Pancreas (tissue), 10 donors: ENCODE data around the gene SNCAIP. TPM values are rescaled to one million over a fixed set of nuclear protein-coding genes. Genes with fewer than 3 reads are reported as not detected.

Experiments
- ATAC-seq, 4 donors: fragments of 200-7000 bp; cut with Tn5 transposase; one replicate each; pipeline versions ENCODE4 v1.8.0 to v1.9.1; 2020; ENCODE audit warnings: mild to moderate bottlenecking in 4 of 4, moderate library complexity in 4 of 4
- DNase-seq, 6 donors: peaks; one replicate each; pipeline ENCODE4 v3.0.0-alpha.2; 2020
- FAIRE-seq: peaks from 2 replicates; lab custom pipeline; 2012; peaks lifted over from hg19 to GRCh38; lab: Jason Lieb, UNC
- H3K27ac ChIP-seq, 4 donors: fragments of 200-600 bp; sonication (generic); 1 replicate in 3 of 4; 2 replicates in 1 of 4; pipeline versions ENCODE4 v1.5.0 to v1.8.0; 2020
- H3K27me3 ChIP-seq, 4 donors: fragments of 200-600 bp; one replicate each; pipeline ENCODE4 v1.8.0; 2021
- H3K36me3 ChIP-seq, 3 donors: fragments of 200-600 bp; sonication (generic) in 1 of 3; one replicate each; pipeline versions ENCODE4 v1.5.0 to v1.8.0; 2020 to 2021
- H3K4me1 ChIP-seq, 3 donors: fragments of 200-600 bp; one replicate each; pipeline ENCODE4 v1.8.0; 2021
- H3K4me3 ChIP-seq, 4 donors: fragments of 200-600 bp; sonication (generic) in 2 of 4; one replicate each; pipeline versions ENCODE4 v1.5.0 to v1.8.0; 2020 to 2021
- H3K9me3 ChIP-seq, 4 donors: fragments of 200-600 bp; one replicate each; pipeline ENCODE4 v1.8.0; 2021
- CTCF ChIP-seq, 4 donors: fragments of 200-600 bp; sonication (generic) in 3 of 4; IDR thresholded peaks; one replicate each; pipeline versions ENCODE4 v1.5.0 to v1.8.0; 2021; ENCODE audit warnings: antibody characterized with exemption in 4 of 4
- WGBS, 2 donors: extraction: QIAGEN DNeasy Blood & Tissue Kit; methylation state at CpG; one replicate each; pipeline ENCODE4 v1.1.7; 2013; 5-methylcytosine and 5-hydroxymethylcytosine counted together
- intact Hi-C, 3 donors: fragments of 100-400 bp; cut with DNase I; formaldehyde crosslinking; loops; one replicate each; pipeline versions ENCODE4 v1.11.1 to v1.14.2; 2022
- polyA plus RNA-seq, 2 donors: library from polyadenylated mRNA; stranded (reverse); fragments of 200-250 nt; gene quantifications; one replicate each; pipeline ENCODE4 v1.2.3, GENCODE V29; 2013
- total RNA-seq, 6 donors: library from RNA; stranded (reverse); fragmentation: NEBNext Ultra II Directional in 4 of 6; extraction: Animal tissue kit (Norgen Biotek cat#: 25700) in 4 of 6; gene quantifications; one replicate each; pipeline versions ENCODE4 v1.2.1 to v1.2.4, GENCODE V29; 2021 to 2023
- donor health status: healthy with polysubstance abuse.
- donor health status: DM: no; HTN: no; CAD: no; lungs with moderate emphysema.
- donor health status: DM: no; HTN: no; CAD: no.
- donor health status: control.
- donor health status: control.
- donor health status: Bipolar disorder and iron deficiency.
- donor health status: DM: yes; HTN: yes; CAD: no.
- donor health status: DM: no; HTN: no; CAD: no.
- donor health status: DM: no; HTN: no; CAD: no.
- donor health status: DM: yes; HTN: yes; CAD: no.

SNCAIP gene
- total and polyA plus RNA-seq, 8 donors, result 0.03 to 1.1 (median 0.28) TPM; not detected in 1

- no peaks in the 10 kb centered on the region for H3K4me1 ChIP-seq
- H3K9me3 ChIP-seq, result no peaks in the 10 kb centered on the region
- H3K27ac ChIP-seq, result no peak overlapping the region
- no peak for TF ChIP-seq CTCF (IDR thresholded peaks at IDR 0.05)
- WGBS, 2 donors, result 55 to 60% methylated on average over 3 of the region's 3 CpGs
- intact Hi-C loops, result loop anchor here in 2 of 3 donors (5.0 to 10.0 kb wide), 2 partner anchors 225 to 227 kb away; no protein-coding TSS in a partner anchor
- ATAC-seq (no peak), DNase-seq (no peak), FAIRE-seq (no peak)
- H3K36me3 ChIP-seq, result no peaks in the 10 kb centered on the region
- H3K4me3 ChIP-seq, result no peak overlapping the region
- peaks cover 0 to 4% (median 0%) of the 10 kb centered on the region in 4 donors for H3K27me3 ChIP-seq
Observed at GRCh38 chr5:122419142-122419894, 107.3 kb downstream of the SNCAIP start.

- DNase-seq, result no peak
- H3K36me3 ChIP-seq, result no peaks in the 10 kb centered on the region
- no peak overlapping the region for H3K4me3 ChIP-seq
- 41 to 46% methylated on average over 6 of the region's 6 CpGs for WGBS, 2 donors
- H3K9me3 ChIP-seq, result no peaks in the 10 kb centered on the region
- H3K27ac ChIP-seq, result no peak overlapping the region
- H3K27me3 ChIP-seq, result peaks cover 0 to 4% (median 0%) of the 10 kb centered on the region in 4 donors
- no peak for TF ChIP-seq CTCF (IDR thresholded peaks at IDR 0.05)
- no peak for ATAC-seq
- FAIRE-seq, result no peak
- no peaks in the 10 kb centered on the region for H3K4me1 ChIP-seq
- intact Hi-C loops, result no loop called here
Observed at GRCh38 chr5:122420091-122420490, 108.1 kb downstream of the SNCAIP start.

- 74 to 89% methylated on average over 3 of the region's 3 CpGs for WGBS, 2 donors
- FAIRE-seq, result no peak
- no peak for DNase-seq
- H3K27me3 ChIP-seq, result peaks cover 0 to 4% (median 0%) of the 10 kb centered on the region in 4 donors
- intact Hi-C loops, result no loop called here
- no peaks in the 10 kb centered on the region for H3K36me3 ChIP-seq
- H3K9me3 ChIP-seq, result no peaks in the 10 kb centered on the region
- no peak overlapping the region for H3K4me3 ChIP-seq
- ATAC-seq, result no peak
- H3K27ac ChIP-seq, result no peak overlapping the region
- TF ChIP-seq CTCF (IDR thresholded peaks at IDR 0.05), result no peak
- H3K4me1 ChIP-seq, result no peaks in the 10 kb centered on the region
Observed at GRCh38 chr5:122420537-122421236, 108.7 kb downstream of the SNCAIP start.

GRCh38 chr5:122421374-122422079 lies 109.5 kb downstream of the SNCAIP start:
- DNase-seq (no peak), ATAC-seq (no peak), FAIRE-seq (no peak)
- no peak overlapping the region for H3K27ac ChIP-seq
- intact Hi-C loops, result no loop called here
- H3K9me3 ChIP-seq, result no peaks in the 10 kb centered on the region
- no peaks in the 10 kb centered on the region for H3K36me3 ChIP-seq
- TF ChIP-seq CTCF (IDR thresholded peaks at IDR 0.05), result no peak
- peaks cover 0 to 4% (median 0%) of the 10 kb centered on the region in 4 donors for H3K27me3 ChIP-seq
- WGBS, 2 donors, result 74 to 77% methylated on average over 2 of the region's 2 CpGs
- H3K4me3 ChIP-seq, result no peak overlapping the region
- no peaks in the 10 kb centered on the region for H3K4me1 ChIP-seq
